ENCODE measurements around the gene RPL37.
"Not testable (repeated sequence)": the region's sequence is repeated elsewhere in the genome, so short reads cannot be mapped to it uniquely, and the experiment has no call there.

RPL37 gene

DNA sequence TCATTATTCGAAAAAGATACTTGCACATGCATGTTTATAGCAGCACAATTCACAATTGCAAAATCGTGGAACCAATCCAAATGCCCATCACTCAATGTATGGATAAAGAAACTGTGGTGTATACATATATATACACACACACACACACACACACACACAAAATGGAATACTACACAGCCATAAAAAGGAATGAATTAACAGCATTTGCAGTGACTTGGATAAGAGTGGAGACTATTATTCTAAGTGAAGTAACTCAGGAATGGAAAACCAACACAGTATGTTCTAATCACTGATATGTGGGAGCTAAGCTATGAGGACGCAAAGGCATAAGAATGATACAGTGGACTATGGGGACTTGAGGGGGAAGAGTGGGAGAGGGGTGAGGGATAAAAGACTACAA lies 40.1 kb downstream of the RPL37 start:
- DNase-seq = not testable (repeated sequence)

DNA sequence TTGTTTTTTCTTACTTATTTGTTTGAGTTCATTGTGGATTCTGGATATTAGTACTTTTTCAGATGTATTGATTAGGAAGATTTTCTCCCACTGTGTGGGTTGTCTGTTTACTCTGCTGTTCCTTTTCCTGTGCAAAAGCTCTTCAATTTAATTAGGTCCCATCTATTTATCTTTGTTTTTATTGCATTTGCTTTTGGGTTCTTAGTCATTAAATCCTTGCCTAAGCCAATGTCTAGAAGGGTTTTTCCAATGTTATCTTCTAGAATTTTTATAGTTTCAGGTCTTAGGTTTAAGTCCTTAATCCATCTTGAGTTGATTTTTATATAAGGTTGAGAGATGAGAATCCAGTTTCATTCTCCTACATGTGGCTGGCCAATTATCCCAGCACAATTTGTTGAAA lies 40.7 kb downstream of the RPL37 start:
- DNase-seq = not testable (repeated sequence)

DNA sequence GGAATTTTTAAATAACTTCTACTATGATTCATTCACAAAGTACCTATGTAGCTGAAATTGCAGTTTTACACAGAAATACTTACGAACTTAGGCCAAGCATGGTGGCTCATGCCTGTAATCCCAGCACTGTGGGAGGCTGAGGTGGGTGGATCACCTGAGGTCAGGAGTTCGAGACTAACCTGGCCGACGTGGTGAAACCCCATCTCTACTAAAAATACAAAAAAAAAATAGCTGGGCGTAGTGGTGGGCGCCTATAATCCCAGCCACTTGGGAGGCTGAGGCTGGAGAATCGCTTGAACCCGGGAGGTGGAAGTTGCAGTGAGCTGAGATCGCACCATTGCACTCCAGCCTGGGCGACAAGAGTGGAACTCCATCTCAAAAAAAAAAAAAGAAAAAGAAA lies 42.3 kb downstream of the RPL37 start:
- not testable (repeated sequence) for DNase-seq

DNA sequence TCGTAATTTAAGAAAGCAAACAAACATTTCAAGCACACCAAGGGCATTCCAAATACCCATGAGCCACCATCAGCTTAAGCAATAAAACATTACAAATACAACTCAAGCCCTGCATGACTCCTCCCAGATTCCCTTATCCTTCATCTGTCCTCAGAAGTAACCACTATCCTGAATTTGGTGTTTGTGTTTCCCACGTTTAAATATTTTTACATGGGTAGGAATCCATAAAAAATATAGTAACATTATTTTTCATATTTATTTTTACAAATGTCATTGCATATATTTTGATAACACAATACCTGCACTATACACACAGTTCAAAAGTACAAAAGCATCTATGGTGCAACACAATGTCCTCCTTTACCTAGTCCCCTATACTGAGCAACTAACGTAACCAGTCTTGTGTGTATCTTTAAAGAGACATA lies 43.3 kb downstream of the RPL37 start:
- no peak for DNase-seq

GRCh38 chr5:40790947-40791593 lies 44.0 kb downstream of the RPL37 start:
- no peak for DNase-seq

DNA sequence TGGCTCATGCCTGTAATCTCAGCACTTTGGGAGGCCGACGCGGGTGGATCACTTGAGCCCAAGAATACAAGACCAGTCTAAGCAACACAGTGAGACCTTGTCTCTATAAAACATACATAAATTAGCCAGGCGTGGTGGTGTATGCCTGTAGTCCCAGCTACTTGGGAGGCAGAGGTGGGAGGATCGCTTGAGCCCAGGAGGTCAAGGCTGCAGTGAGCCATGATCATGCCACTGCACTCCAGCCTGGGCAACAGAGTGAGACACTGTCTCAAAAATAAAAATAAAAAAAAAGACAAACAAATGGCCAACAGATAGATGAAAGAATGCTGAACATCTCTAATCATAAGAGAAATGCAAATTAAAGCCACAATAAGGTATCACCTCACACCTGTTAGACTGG lies 46.1 kb downstream of the RPL37 start:
- not testable (repeated sequence) for DNase-seq

- DNase-seq = no peak
Measured at GRCh38 chr5:40787986-40788385, 47.0 kb downstream of the RPL37 start.

DNA sequence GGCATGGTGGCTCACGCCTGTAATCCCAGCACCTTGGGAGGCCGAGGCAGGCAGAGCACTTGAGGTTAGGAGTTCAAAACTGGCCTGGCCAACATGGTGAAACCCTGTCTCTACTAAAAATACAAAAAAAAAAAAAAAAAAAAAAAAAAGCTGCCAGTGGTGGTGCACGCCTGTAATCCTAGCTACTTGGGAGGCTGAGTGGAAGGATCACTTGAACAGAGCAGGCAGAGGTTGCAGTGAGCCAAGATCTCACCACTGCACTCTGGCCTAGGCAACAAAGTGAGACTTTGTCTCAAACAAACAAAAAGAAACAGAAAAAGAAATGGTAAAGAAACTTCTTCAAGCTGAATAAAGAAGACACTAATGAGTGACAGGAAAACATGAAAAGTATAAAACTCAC lies 48.4 kb downstream of the RPL37 start:
- not testable (repeated sequence) for DNase-seq

- no peak for DNase-seq
Measured at GRCh38 chr5:40784916-40785315, 50.1 kb downstream of the RPL37 start.

DNA sequence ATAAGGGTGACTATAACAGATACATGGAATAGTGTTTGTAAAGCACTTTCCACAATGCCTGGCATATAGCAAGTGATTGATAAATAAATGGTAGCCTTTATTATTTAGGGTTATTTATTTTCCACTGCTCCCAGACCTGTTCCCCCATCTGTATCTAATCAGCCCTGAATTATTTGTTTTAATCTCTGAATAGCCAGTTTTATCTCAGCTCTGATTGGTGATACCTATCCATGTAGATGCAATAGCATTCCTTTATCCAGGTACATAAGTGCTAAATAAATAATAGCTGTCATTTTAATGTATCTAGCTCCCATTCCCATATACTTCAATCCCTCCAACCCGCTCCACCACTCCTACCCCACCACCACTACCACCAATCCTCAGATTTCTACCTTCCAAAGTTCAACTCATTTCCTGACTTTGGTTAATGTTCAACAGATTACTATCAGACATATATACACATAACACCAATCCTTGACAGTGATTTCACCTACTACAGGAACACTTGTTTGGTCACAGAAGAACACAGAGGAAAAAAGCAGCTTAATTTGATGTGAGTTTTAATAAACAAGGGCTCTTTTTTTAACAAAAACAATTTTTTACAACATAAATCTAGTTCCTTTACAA lies 50.9 kb downstream of the RPL37 start:
- no peak for DNase-seq

- no peak for DNase-seq
Measured at GRCh38 chr5:40781843-40782409, 53.1 kb downstream of the RPL37 start.

DNA sequence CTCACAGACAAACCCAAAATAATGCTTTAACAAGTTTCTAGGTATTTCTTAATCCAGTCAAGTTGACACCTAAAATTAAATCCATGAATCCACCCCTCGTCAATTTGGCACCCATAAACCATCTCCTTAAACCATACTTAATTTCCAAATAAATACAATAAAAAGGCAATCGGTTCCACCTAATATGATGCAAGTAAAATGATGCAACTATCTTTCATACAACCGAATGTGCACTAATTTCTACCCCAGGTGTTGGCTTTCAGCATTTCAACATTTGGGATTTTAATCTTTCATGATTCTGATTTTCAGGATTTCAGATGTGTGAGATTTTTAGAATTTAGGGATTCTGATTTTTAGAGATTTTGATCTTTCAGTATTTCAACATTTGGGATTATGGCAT lies 54.2 kb downstream of the RPL37 start:
- DNase-seq = no peak

- no peak for DNase-seq
Measured at GRCh38 chr5:40780199-40780598, 54.8 kb downstream of the RPL37 start.

GRCh38 chr5:40779561-40779960 lies 55.5 kb downstream of the RPL37 start:
- DNase-seq = no peak

DNA sequence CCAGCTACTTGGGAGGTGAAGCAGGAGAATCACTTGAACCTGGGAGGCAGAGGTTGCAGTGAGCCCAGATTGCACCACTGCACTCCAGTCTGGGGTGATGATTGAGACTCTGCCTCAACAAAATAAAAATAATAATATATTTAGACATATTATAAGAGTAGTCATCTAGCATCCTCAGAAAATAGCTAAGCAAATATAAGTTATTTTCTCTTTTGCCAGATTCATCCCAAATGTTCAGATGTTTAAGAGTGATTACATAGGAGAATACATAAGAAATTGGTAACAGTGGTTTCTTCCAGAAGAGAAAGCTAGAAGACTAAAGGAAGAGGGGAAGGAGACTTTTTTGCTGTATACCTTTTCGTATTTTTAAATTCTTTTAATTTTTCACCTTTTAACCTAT lies 56.9 kb downstream of the RPL37 start:
- no peak for DNase-seq

DNA sequence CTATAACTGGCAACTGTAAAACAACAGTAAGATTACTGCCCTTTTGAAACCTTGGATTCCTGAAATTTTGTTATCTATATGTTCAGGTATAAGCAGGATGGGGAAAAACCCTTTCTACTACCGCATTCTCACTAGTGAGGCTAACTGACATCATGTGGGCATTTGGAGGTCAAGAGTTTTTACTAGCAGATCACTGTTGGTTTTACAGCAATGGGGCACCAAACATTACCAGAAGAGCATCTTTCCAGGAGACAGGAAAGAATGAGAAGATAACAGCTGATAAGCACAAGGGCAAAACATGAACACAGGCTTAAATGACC lies 58.4 kb downstream of the RPL37 start:
- no peak for DNase-seq

GRCh38 chr5:40775846-40776657 lies 59.0 kb downstream of the RPL37 start:
- DNase-seq = no peak
